Gastrocnemius medialis (tissue), 4 donors: Measurements from ENCODE around the gene SHISAL1. TPM values are rescaled to one million over a fixed set of nuclear protein-coding genes. Genes with fewer than 3 reads are reported as not detected.

Experiments used
- ATAC-seq, 2 donors: fragments of 150-250 bp; one replicate each; pipeline ENCODE4 v1.9.1; 2016
- DNase-seq, 2 donors: peaks; one replicate each; pipeline ENCODE4 v3.0.0-alpha.2; 2019
- H3K27ac ChIP-seq, 4 donors: fragments of 200-600 bp; sonication (generic); 1 replicate in 1 of 4; 2 replicates in 3 of 4; pipeline ENCODE4 v1.5.1; 2016 to 2018; ENCODE audit warnings: mild to moderate bottlenecking in 2 of 4, moderate library complexity in 1 of 4
- H3K27me3 ChIP-seq, 3 donors: fragments of 200-600 bp; sonication (generic) in 2 of 3; 1 replicate in 1 of 3; 2 replicates in 2 of 3; pipeline versions ENCODE4 v1.5.1 to v1.6.0; 2016 to 2019; ENCODE audit warnings: mild to moderate bottlenecking in 1 of 3, moderate library complexity in 1 of 3
- H3K36me3 ChIP-seq, 2 donors: fragments of 200-600 bp; sonication (generic) in 1 of 2; one replicate each; pipeline ENCODE4 v1.5.1; 2017 to 2018
- H3K4me1 ChIP-seq, 2 donors: fragments of 200-600 bp; sonication (generic) in 1 of 2; one replicate each; pipeline ENCODE4 v1.5.1; 2016 to 2017; ENCODE audit warnings: mild to moderate bottlenecking in 2 of 2
- H3K4me3 ChIP-seq, 4 donors: fragments of 200-600 bp; sonication (generic) in 3 of 4; 1 replicate in 1 of 4; 2 replicates in 3 of 4; pipeline ENCODE4 v1.5.1; 2016 to 2019; ENCODE audit warnings: mild to moderate bottlenecking in 2 of 4
- H3K9me3 ChIP-seq, 3 donors: fragments of 200-600 bp; sonication (generic) in 2 of 3; 1 replicate in 1 of 3; 2 replicates in 2 of 3; pipeline ENCODE4 v1.5.1; 2016 to 2019
- CTCF ChIP-seq, 5 experiments: fragments of 450-650 bp in 3 of 5; fragments of 200-600 bp in 2 of 5; sonication (generic) in 2 of 5; IDR thresholded peaks in 4 of 5; conservative IDR thresholded peaks in 1 of 5; 1 replicate in 4 of 5; 2 replicates in 1 of 5; pipeline ENCODE4 v1.5.1; 2016 to 2019; ENCODE audit warnings: antibody characterized with exemption in 5 of 5, mild to moderate bottlenecking in 3 of 5, moderate library complexity in 3 of 5
- POLR2A ChIP-seq, 2 donors: fragments of 450-650 bp; IDR thresholded peaks; one replicate each; pipeline ENCODE4 v1.6.1; 2017; ENCODE audit warnings: antibody characterized with exemption in 2 of 2, mild to moderate bottlenecking in 2 of 2, moderate library complexity in 2 of 2
- in situ Hi-C, 4 donors: fragments of 200-750 bp; cut with MboI; loops; one replicate each; pipeline versions ENCODE4 v1.15.0 to v1.8.0; 2017; ENCODE audit warnings: low sequenced_read_pairs in 4 of 4
- intact Hi-C: fragments of 100-400 bp; cut with DNase I; formaldehyde crosslinking; loops from one replicate; pipeline ENCODE4 v1.15.1; 2023; ENCODE audit warnings: low total_unique reads
- total RNA-seq, 4 donors: library from RNA; depleted of rRNA; stranded (reverse); fragments of >200 nt; gene quantifications; one replicate each; pipeline versions ENCODE4 v1.1.0 to v1.2.3, GENCODE V29; 2016

SHISAL1 gene
- total RNA-seq, 4 donors from 2014 or later: 0.03 to 0.10 TPM; not detected in 2

GRCh38 chr22:44271010-44271500, 41.7 kb downstream of the SHISAL1 start:
- ATAC-seq (no peak), DNase-seq (no peak)
- Histone ChIP-seq H3K4me3 (no peak overlapping the region), H3K27ac (no peak overlapping the region), H3K4me1 (no peaks in the 10 kb centered on the region), H3K27me3 (peaks cover 0 to 12% (median 7%) of the 10 kb centered on the region in 3 donors), H3K36me3 (no peaks in the 10 kb centered on the region), H3K9me3 (no peaks in the 10 kb centered on the region)
- in situ Hi-C loops: no loop called here
- intact Hi-C loops: no loop called here
- TF ChIP-seq POLR2A (IDR thresholded peaks at IDR 0.05): no peak
- TF ChIP-seq CTCF (IDR thresholded peaks at IDR 0.05 in 4 of 5, conservative IDR thresholded peaks at IDR 0.05 in 1 of 5): no peak

- no peak overlapping the region for H3K27ac ChIP-seq
- H3K9me3 ChIP-seq: no peaks in the 10 kb centered on the region
- in situ Hi-C loops: no loop called here
- intact Hi-C loops: no loop called here
- H3K27me3 ChIP-seq: peaks cover 0 to 11% (median 2%) of the 10 kb centered on the region in 3 donors
- H3K4me1 ChIP-seq: no peaks in the 10 kb centered on the region
- no peak for DNase-seq
- no peak overlapping the region for H3K4me3 ChIP-seq
- no peak for ATAC-seq
- no peaks in the 10 kb centered on the region for H3K36me3 ChIP-seq
- TF ChIP-seq CTCF (IDR thresholded peaks at IDR 0.05 in 4 of 5, conservative IDR thresholded peaks at IDR 0.05 in 1 of 5) (no peak), POLR2A (IDR thresholded peaks at IDR 0.05) (no peak)
These were observed 42.2 kb downstream of the SHISAL1 start for GRCh38 chr22:44270556-44270880.

- no peaks in the 10 kb centered on the region for H3K4me1 ChIP-seq
- no peak for DNase-seq
- ATAC-seq: no peak
- H3K4me3 ChIP-seq: no peak overlapping the region
- H3K36me3 ChIP-seq: no peaks in the 10 kb centered on the region
- intact Hi-C loops: no loop called here
- no peak overlapping the region for H3K27ac ChIP-seq
- no peak for TF ChIP-seq POLR2A (IDR thresholded peaks at IDR 0.05)
- no peak for TF ChIP-seq CTCF (IDR thresholded peaks at IDR 0.05 in 4 of 5, conservative IDR thresholded peaks at IDR 0.05 in 1 of 5)
- in situ Hi-C loops: no loop called here
- H3K9me3 ChIP-seq: no peaks in the 10 kb centered on the region
- H3K27me3 ChIP-seq: peaks cover 0 to 5% (median 0%) of the 10 kb centered on the region in 3 donors
These were observed 42.8 kb downstream of the SHISAL1 start for GRCh38 chr22:44269757-44270555.

- intact Hi-C loops (no loop called here), in situ Hi-C loops (no loop called here)
- H3K36me3 ChIP-seq: no peaks in the 10 kb centered on the region
- no peak overlapping the region for H3K27ac ChIP-seq
- H3K4me3 ChIP-seq: no peak overlapping the region
- ATAC-seq (no peak), DNase-seq (no peak)
- H3K27me3 ChIP-seq: peaks cover 0 to 3% (median 0%) of the 10 kb centered on the region in 3 donors
- H3K4me1 ChIP-seq: no peaks in the 10 kb centered on the region
- no peak for TF ChIP-seq CTCF (IDR thresholded peaks at IDR 0.05 in 4 of 5, conservative IDR thresholded peaks at IDR 0.05 in 1 of 5)
- no peak for TF ChIP-seq POLR2A (IDR thresholded peaks at IDR 0.05)
- no peaks in the 10 kb centered on the region for H3K9me3 ChIP-seq
These were observed 43.6 kb downstream of the SHISAL1 start for GRCh38 chr22:44269117-44269498.
